ENCODE data around the gene MS4A6A.
"Not testable (repeated sequence)": the region's sequence is repeated elsewhere in the genome, so short reads cannot be mapped to it uniquely, and the experiment has no call there.

The MS4A6A gene, protein sequence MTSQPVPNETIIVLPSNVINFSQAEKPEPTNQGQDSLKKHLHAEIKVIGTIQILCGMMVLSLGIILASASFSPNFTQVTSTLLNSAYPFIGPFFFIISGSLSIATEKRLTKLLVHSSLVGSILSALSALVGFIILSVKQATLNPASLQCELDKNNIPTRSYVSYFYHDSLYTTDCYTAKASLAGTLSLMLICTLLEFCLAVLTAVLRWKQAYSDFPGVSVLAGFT

DNA sequence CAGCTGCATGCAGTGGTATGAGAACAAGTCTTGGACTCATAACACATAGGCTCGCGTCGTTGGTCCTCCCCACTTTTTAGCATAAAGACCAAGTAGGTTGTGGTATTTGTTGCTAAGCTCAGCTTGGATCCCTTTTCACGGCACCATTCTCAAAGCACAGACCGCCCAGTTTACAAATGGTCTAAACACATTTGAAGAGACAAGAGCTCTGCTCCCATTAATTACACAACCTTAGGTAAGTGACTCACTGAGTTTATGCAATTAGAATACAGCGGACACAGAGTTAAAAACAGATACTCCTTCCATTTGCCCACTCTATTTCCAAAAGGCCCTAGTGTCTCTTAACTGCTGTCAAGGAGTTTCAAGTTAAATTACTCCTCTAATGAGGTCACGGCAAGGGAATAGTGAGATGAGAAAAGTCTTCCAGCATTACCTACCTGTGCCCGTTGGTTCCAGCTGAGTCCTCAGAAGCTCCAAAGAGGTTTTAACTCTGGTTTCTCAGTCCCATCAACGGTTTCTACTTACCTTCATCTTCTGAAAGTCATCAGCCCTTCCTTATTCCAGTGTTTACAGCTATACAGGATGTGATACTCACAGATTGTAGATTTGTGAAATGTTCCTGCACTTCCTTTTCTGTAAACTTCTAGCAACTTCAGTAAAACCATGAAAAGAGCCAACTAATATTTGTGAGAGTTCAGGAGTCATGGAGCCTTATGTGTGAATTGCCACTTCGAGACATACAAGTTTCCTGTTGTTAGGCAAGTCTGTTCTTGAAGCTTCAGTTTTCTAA lies at the start of gene MS4A6A:
MS4A6A (minus strand) TSS at position 543 of the 790 bp plus-strand sequence. CDS start 1,356 bp downstream, outside the sequence.
- DNase-seq: no peak

DNA sequence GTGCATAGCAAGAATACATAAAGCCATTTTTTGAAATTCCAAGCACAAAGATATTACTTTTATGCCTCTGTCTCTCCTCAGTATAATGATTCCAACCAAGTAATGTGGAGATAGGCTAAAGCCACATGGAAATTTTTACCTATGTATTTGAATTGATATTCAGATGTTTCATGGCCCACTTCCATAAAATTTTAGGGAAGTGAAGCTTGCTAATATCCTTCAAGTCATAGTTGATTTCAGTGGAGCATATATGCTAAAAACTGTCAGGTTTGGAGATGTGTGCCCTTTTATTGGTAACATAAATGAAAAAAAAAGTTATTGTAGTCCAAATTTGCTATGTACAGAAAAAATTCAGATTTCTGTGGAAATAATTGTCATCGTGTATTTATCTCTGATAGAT lies 47.8 kb upstream of the MS4A6A start:
- no peak for DNase-seq

DNA sequence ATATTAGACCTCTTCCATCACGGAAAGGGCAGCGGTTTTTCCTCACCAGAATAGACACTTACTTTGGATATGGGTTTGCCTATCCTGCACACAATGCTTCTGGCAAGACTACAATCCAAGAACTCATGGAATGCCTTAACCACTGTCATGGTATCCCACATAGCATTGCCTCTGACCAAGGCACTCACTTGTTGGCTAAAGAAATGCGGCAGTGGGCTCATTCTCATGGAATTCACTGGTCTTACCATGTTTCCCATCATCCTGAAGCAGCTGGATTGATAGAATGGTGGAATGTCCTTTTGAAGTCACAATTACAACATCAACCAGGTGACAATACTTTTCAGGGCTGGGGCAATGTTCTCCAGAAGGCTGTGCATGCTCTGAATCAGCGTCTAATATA lies 39.3 kb upstream of the MS4A6A start:
- no peak for DNase-seq

DNA sequence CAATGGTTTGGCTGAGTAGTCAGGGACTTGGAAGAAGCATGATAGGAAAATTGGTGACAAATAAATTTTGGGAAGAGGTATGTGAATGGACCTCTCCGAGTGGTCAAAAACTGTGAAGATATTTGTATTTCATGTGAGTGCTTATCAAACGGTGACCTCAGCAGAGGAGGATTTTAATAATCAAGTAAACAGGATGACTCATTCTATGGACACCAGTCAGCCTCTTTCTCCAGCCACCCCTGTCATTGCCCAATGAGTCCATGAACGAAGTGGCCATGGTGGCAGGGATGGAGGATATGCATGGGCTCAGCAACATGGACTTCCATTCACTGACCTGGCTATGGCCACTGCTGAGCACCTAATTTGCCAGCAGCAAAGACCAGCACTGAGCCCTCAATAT lies 38.8 kb upstream of the MS4A6A start:
- no peak for DNase-seq

DNA sequence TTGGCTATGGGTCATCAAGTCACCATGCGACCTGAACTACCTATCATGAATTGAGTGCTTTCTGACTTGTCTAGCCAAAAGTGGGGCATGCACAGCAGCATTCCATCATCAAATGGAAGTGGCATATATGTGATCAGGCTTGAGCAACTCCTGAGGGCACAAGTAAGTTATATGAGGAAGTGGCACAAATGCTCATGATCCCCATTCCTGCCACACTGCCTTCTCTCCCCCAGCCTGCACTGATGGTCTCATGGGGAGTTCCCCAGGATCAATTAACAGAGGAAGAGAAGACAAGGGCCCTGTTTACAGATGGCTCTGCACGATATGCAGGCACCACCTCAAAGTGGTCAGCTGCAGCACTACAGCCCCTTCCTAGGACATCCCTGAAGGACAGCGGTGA lies 38.3 kb upstream of the MS4A6A start:
- DNase-seq: no peak

GRCh38 chr11:60214386-60214785 lies 31.5 kb upstream of the MS4A6A start:
- DNase-seq: no peak

DNA sequence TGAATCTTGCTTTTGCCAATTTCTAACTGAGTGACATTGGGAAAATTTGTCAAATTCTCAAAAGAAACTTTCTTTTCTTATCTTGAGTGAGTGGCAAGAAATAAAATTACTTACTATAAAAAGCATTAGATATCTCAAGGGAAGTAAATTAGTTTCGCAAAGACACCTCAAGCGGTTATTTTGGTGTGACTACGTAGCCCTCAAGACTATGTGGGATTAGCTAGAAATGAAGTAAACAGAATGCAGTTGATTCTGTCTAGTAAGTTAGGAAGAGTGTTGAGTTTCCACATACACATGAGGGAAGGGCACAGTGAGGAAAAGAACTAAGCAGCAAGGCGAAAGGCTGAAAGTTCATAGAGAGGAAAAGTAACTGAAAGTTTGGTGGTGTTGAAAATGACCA lies 28.3 kb upstream of the MS4A6A start:
- DNase-seq: no peak

DNA sequence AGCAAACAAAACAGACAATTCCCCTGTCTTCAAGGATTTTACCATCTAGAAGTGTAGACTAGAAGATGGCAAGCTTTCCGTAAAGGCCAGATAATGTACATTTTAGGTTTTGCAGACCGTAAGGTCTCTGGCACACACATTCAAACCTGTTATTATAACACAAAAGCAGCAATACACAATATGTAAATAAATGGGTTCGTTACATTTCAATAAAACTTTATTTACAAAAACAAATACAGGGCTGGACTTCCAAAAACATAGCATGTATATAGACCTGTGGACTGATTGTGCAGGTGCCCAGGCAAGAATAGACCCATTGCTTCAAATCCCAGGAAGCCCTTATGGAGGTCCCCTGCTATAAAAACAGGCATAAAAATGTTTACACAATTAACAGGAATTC lies 27.1 kb upstream of the MS4A6A start:
- no peak for DNase-seq

DNA sequence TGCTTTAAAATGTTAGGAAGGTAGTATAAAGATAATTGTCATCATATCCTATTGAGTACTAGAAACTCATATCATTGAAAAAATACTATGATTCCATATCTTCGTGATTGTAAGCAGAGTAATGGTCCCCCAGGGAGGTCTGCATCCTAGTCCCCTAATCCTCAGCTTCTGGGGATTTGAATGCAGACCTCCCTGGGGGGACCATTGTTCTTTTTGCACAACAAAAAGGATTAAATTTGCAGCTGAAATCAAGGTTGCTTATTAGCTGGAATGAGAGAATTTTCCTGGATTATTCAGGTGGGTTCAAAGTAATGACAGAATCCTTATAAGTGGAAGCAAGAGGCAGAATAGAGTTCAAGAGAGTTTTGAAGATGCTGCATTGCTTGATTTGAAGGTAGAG lies 26.1 kb upstream of the MS4A6A start:
- DNase-seq: no peak

GRCh38 chr11:60208146-60208895 lies 25.4 kb upstream of the MS4A6A start:
- no peak for DNase-seq

DNA sequence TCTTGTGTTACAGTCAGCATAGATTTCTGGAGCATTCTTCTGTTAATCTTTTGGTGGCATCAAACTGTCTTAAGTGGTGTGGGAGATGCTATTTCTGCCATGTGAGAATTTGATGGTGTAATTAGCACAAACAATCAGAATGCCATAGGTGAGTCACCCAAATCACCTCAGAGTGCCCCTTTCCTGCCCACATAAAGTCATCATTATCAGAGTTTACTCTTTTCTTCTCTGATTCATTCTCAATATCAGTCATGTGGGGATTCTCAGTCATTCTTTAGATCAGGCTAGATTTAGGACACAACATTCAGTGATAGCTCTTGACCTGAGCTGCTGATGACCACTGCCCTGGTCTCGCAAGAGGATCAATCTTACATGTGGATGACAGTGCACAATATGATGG lies 23.7 kb upstream of the MS4A6A start:
- DNase-seq: no peak

- DNase-seq: no peak
Observed at GRCh38 chr11:60204922-60205321, 22.0 kb upstream of the MS4A6A start.

DNA sequence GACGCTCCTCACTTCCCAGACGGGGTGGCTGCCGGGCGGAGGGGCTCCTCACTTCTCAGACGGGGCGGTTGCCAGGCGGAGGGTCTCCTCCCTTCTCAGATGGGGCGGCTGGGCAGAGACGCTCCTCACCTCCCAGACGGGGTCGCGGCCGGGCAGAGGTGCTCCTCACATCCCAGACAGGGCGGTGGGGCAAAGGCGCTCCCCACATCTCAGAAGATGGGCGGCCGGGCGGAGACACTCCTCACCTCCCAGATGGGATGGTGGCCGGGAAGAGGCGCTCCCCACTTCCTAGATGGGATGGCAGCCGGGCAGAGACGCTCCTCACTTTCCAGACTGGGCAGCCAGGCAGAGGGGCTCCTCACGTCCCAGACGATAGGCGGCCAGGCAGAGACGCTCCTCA lies 18.5 kb upstream of the MS4A6A start:
- DNase-seq: not testable (repeated sequence)

GRCh38 chr11:60197442-60197841 lies 14.6 kb upstream of the MS4A6A start:
- no peak for DNase-seq

DNA sequence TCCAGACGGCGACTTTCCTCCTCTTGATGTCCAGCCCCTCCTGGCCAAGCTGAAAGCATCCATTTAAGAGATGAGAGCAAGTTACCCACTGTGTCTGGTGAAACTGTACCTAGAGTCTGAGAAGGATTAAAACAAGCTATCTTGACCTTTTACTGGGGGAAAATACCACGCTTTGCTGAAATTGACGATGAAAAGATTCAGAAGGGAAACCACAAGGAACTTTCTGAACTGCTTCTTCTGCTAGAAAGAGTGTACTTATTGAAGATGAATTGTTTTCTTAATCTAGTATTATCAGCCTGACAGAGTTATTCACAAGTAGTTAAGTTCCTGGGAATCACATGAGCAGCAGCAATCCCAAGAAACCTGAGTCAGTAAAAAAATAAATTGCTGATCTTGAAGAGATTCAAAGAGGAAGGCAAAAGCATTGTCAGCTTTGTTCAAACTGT lies 13.1 kb upstream of the MS4A6A start:
- DNase-seq: no peak

DNA sequence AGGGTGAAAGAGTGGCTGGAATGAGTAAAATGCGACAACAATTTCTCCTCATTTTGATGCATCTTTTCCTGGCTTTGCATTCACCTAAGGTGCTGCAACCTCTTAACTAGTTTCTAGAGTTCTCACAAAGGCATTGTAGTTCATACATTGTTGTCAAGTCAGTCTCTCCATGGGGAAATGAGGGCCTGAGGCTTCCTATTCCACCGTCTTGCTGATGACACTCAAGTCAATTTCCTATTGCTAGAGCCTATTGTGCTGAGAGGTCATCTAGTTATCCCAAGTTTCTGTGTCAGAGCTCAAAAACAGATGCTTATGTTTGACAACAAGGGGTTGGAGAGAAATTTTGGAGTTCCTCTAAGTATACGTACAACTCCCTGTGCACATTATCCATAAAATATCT lies 11.6 kb upstream of the MS4A6A start:
- no peak for DNase-seq

- no peak for DNase-seq
Observed at GRCh38 chr11:60193687-60194433, 11.0 kb upstream of the MS4A6A start.

- DNase-seq: not testable (repeated sequence)
Observed at GRCh38 chr11:60192564-60192963, 9.7 kb upstream of the MS4A6A start.

DNA sequence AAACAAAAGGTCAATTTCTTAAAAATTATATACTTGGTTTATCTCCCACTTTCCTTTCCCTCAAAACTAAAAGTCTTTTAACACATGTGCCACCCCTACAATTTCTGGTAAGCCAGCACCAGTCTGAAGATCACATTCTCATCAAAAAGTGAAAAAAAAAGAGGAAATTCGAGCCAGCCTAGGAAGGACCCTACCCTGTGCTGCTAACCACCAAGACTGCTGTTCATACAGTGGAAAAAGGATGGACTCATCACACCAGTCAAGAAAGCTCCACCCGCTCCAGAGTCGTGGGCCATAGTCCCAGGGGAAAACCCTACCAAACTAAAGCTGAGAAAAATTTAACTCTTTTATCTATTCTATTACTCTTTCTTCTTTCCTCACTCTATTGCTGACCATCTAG lies 5.6 kb upstream of the MS4A6A start:
- DNase-seq: not testable (repeated sequence)

DNA sequence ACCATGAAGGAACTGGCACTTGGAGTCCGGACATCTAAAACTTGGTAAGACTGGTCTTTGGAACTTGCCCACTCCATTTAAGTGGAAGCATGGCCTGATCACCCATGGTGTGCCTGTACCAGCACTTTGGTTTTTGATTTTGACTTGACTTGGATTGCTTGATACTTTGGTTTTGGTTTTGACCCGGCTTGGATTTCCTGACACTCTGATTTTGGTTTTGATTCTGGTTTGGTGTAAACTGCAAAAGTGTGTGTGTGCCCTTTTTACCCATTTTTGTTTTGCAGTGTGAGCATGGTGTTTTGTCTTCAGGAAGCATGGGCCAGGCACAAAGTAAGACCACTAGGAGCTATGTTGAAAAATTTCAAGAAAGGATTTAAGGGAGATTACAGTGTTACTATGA lies 3.2 kb upstream of the MS4A6A start:
- DNase-seq: not testable (repeated sequence)

DNA sequence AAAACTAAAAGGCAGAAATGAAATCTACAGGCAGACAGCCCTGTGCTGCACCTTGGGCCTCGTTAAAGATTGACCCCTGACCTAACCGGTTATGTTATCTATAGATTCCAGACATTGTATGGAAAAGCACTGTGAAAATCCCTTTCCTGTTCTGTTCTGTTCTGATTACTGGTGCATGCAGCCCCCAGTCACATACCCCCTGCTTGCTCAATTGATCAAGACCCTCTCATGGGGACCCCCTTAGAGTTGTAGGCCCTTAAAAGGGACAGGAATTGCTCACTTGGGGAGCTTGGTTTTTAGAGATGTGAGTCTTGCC lies 2.6 kb upstream of the MS4A6A start:
- not testable (repeated sequence) for DNase-seq

- DNase-seq: no peak
Observed at GRCh38 chr11:60184824-60185511, 2.1 kb upstream of the MS4A6A start.

All from DMS79 (cell line).